Measurements from ENCODE around the gene TGFBR1.
"Not testable (repeated sequence)": the region's sequence is repeated elsewhere in the genome, so short reads cannot be mapped to it uniquely, and the experiment has no call there.

Gene TGFBR1

GRCh38 chr9:99192786-99193465, 88.0 kb downstream of the TGFBR1 start:
- DNase-seq, result no peak

GRCh38 chr9:99193466-99193821, 88.5 kb downstream of the TGFBR1 start:
- no peak for DNase-seq

DNA sequence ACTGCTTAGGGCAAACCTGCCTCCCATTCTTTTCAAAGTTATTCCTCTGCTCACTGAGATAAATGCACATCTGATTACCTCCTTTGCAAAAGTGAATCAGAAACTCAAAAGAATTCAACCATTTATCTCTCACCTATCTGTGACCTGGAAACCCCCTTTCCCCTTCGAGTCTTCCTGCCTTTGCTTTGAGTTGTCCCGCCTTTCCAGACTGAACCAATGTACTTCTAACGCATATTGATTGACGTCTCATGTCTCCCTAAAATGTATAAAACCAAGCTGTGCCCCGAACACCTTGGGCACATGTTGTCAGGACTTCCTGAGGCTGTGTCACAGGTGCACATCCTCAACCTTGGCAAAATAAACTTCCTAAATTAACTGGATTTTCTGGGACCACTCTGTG, 91.6 kb downstream of the TGFBR1 start:
- DNase-seq, result not testable (repeated sequence)

GRCh38 chr9:99197124-99197630, 92.3 kb downstream of the TGFBR1 start:
- no peak for DNase-seq

- no peak for DNase-seq
Measured at GRCh38 chr9:99197987-99198386, 93.1 kb downstream of the TGFBR1 start.

- no peak for DNase-seq
Measured at GRCh38 chr9:99199938-99200539, 95.1 kb downstream of the TGFBR1 start.

- no peak for DNase-seq
Measured at GRCh38 chr9:99201603-99202002, 96.7 kb downstream of the TGFBR1 start.
